Measurements from ENCODE around the gene LARP4.

LARP4 gene

GRCh38 chr12:50400638-50401499 is at the start of gene LARP4 (continued):
- TF ChIP-seq ZNF140 (tag by site-specific recombination; IDR thresholded peaks at IDR 0.05) (no peak), OSR2 (tag by site-specific recombination; IDR thresholded peaks at IDR 0.05) (no peak; the same call in 1 of the 2 replicates), ZNF677 (tag by site-specific recombination; IDR thresholded peaks at IDR 0.05) (no peak), ZBTB6 (tag by site-specific recombination; IDR thresholded peaks at IDR 0.05) (no peak), BCL11A (tag by site-specific recombination; IDR thresholded peaks at IDR 0.05; ENCODE audit: low read depth) (peak; percentile 55; the same call in 1 of the 2 replicates), ZNF776 (tag by site-specific recombination; IDR thresholded peaks at IDR 0.05; ENCODE audit: borderline replicate concordance) (peak; percentile 75; the same call in 1 of the 2 replicates), ZBTB20 (tag by site-specific recombination; IDR thresholded peaks at IDR 0.05) (peak; percentile 90), ZNF747 (tag by site-specific recombination; IDR thresholded peaks at IDR 0.05) (no peak), ZNF488 (tag by site-specific recombination; IDR thresholded peaks at IDR 0.05) (no peak), KLF16 (tag by site-specific recombination; IDR thresholded peaks at IDR 0.05) (peak; percentile 87), ZNF350 (tag by site-specific recombination; IDR thresholded peaks at IDR 0.05) (no peak), PRDM10 (tag by site-specific recombination; IDR thresholded peaks at IDR 0.05) (no peak), ZBTB11 (tag by site-specific recombination; conservative IDR thresholded peaks at IDR 0.05; ENCODE audit: low read depth) (peak; percentile 98), ZXDB (tag by site-specific recombination; IDR thresholded peaks at IDR 0.05) (peak; percentile 85), HOXC10 (CRISPR knock-in tag; IDR thresholded peaks at IDR 0.05) (no peak), ZBTB26 (tag by site-specific recombination; optimal IDR thresholded peaks at IDR 0.05) (peak; percentile 98), ZNF416 (tag by site-specific recombination; IDR thresholded peaks at IDR 0.05) (no peak), ZSCAN5A (tag by site-specific recombination; IDR thresholded peaks at IDR 0.05) (peak; percentile 88; the same call in 1 of the 2 replicates), ZNF623 (tag by site-specific recombination; IDR thresholded peaks at IDR 0.05) (no peak), ZNF292 (tag by site-specific recombination; IDR thresholded peaks at IDR 0.05; ENCODE audit: borderline replicate concordance, low read depth) (no peak), ELK4 (IDR thresholded peaks at IDR 0.05; ENCODE audit: borderline replicate concordance, low read depth, low read length) (no peak), ATF2 (tag by site-specific recombination; IDR thresholded peaks at IDR 0.05; ENCODE audit: low read depth) (no peak), IKZF3 (tag by site-specific recombination; IDR thresholded peaks at IDR 0.05) (peak; percentile 60; the same call in 1 of the 2 replicates)

All from HEK293 (cell line).